ENCODE measurements around the gene MAP2K7. TPM values are rescaled to one million over a fixed set of nuclear protein-coding genes. Genes with fewer than 3 reads are reported as not detected.

Gene MAP2K7
- total RNA-seq, 1 experiment from 2014 or later, result 37.4 TPM

DNA sequence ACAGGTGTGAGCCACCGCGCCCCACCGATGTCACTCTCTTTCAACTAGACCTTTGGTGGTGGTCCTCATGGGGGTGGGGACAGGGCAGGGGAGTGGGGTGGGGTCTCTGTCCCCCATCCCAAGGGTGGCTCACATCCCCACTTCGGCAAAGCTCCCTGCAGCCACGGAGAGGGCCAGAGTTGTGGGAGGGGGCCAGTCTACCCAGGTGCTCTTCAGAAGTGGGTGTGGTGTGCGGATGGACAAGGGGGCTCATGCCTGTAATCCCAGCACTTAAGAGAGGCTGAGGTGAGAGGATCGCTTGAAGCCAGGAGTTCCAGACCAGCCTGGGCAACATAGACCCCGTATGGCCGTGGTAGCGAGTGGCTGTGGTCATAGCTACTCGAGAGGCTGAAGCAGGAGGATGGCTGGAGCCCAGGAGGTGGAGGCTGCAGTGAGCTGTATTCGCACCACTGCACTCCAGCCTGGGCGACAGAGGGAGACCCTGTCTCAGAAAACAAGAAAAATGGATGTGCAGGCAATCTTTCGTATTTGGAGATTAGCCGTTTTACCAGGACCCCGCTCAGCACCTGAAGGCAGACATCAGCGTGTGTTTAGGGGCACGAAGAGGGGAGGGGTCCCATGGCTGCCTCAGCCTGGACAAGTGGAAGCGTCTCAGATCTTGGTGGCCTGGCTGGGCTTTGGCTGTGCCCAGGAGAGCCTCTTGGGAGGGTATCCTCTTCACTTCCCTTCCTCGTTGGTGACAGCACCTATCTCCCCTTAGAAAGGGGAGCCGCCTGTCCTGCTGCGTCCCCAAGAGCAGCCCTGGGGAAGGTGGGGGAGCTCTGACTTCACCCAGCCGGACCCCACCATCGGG lies 11.8 kb downstream of the MAP2K7 start:
- Histone ChIP-seq H3K36me3 (ENCODE audit: control insufficient read depth, insufficient read depth, low read length) (no peaks in the 10 kb centered on the region), H3K27me3 (replicated peaks; ENCODE audit: control insufficient read depth, insufficient read depth, low read length) (no peaks in the 10 kb centered on the region), H3K9me3 (no peaks in the 10 kb centered on the region), H3K4me1 (peaks cover 9% of the 10 kb centered on the region), H3K4me3 (ENCODE audit: low read depth, low read length) (peak overlapping the region; percentile 58)
- no peak for DNase-seq
- H3K27ac Mint-ChIP-seq (ENCODE audit: unreplicated experiment), result peak overlapping the region; percentile 42
- H3K27me3 Mint-ChIP-seq (ENCODE audit: insufficient read depth, unreplicated experiment), result no peaks in the 10 kb centered on the region
- intact Hi-C loops (cut with micrococcal nuclease; ENCODE audit: unreplicated experiment), result no loop called here
- peaks cover 7% of the 10 kb centered on the region for H3K4me1 Mint-ChIP-seq (ENCODE audit: low read depth, unreplicated experiment)
- BruUV-seq (replicated peaks), result no TSS peak
- H3K9me3 Mint-ChIP-seq (ENCODE audit: unreplicated experiment), result no peaks in the 10 kb centered on the region
- H3K36me3 Mint-ChIP-seq (ENCODE audit: insufficient read depth, unreplicated experiment), result peaks cover 42% of the 10 kb centered on the region
- H3K4me3 Mint-ChIP-seq (ENCODE audit: unreplicated experiment), result peak overlapping the region; percentile 87
- POLR2A ChIA-PET, result interaction anchor here (0.7 to 1.0 kb wide), 2 partner anchors 12 to 18 kb away, joined by 3 to 6 read pairs; partner anchors contain the start of gene MAP2K7
- TF ChIP-seq, protein P1, sequence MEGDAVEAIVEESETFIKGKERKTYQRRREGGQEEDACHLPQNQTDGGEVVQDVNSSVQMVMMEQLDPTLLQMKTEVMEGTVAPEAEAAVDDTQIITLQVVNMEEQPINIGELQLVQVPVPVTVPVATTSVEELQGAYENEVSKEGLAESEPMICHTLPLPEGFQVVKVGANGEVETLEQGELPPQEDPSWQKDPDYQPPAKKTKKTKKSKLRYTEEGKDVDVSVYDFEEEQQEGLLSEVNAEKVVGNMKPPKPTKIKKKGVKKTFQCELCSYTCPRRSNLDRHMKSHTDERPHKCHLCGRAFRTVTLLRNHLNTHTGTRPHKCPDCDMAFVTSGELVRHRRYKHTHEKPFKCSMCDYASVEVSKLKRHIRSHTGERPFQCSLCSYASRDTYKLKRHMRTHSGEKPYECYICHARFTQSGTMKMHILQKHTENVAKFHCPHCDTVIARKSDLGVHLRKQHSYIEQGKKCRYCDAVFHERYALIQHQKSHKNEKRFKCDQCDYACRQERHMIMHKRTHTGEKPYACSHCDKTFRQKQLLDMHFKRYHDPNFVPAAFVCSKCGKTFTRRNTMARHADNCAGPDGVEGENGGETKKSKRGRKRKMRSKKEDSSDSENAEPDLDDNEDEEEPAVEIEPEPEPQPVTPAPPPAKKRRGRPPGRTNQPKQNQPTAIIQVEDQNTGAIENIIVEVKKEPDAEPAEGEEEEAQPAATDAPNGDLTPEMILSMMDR (IDR thresholded peaks at IDR 0.05; ENCODE audit: insufficient read depth in 1 of 2, low read depth in 1 of 2, low read length in 1 of 2, severe bottlenecking in 1 of 2, unreplicated experiment in 1 of 2), result no peak
- CTCF ChIA-PET, result interaction anchor here (1.2 to 3.0 kb wide), 2 partner anchors 12 to 46 kb away, joined by 4 to 14 read pairs; partner anchors contain the start of gene MAP2K7

DNA sequence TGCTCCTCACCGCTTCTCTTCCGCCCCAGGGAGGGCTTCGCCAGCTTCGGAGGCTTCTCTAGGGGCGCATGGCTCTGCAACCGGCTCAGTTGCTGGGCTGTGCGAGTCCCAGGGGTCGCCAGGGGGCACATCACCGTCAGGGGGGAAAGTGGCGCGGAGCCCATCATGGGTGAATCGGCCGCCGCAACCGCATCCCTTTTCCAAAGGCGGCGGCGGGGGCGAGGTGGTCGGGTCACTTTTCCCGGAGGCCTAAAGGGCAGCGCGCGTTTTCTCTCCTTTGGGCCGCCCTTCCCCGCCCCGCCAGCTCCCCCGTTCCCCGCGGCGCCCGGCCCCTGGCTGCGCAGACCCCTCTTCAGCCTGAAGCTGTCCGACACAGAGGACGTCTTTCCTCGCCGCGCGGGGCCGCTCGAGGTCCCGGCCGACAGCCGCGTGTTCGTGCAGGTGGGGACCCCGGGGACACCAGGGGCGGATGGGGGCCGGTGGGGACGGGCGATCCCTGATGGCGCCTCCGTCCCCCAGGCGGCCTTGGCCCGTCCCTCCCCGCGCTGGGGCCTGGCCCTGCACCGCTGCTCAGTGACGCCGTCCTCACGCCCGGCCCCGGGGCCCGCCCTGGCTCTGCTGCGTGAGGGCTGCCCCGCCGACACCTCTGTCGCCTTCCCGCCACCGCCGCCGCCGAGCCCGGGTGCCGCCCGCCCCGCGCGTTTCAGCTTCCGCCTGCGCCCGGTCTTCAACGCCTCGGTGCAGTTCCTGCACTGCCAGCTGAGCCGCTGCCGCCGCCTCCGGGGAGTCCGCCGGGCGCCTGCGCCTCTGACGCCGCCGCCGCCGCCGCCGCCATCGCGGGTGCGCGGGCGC lies 12.7 kb downstream of the MAP2K7 start:
- CTCF ChIA-PET, result interaction anchor here (1.2 to 3.0 kb wide), 4 partner anchors 13 to 47 kb away, joined by 4 to 14 read pairs (median 8); partner anchors contain the start of genes MAP2K7 and TIMM44
- peaks cover 14% of the 10 kb centered on the region for H3K4me1 ChIP-seq
- no TSS peak for BruUV-seq (replicated peaks)
- no peaks in the 10 kb centered on the region for H3K27me3 ChIP-seq (replicated peaks; ENCODE audit: control insufficient read depth, insufficient read depth, low read length)
- TF ChIP-seq, protein P1 (IDR thresholded peaks at IDR 0.05; ENCODE audit: insufficient read depth in 1 of 2, low read depth in 1 of 2, low read length in 1 of 2, severe bottlenecking in 1 of 2, unreplicated experiment in 1 of 2), result peak in 1 of 2 experiments; percentile 13
- Mint-ChIP-seq H3K9me3 (ENCODE audit: unreplicated experiment) (no peaks in the 10 kb centered on the region), H3K27ac (ENCODE audit: unreplicated experiment) (peak overlapping the region; percentile 42), H3K4me1 (ENCODE audit: low read depth, unreplicated experiment) (peaks cover 7% of the 10 kb centered on the region), H3K36me3 (ENCODE audit: insufficient read depth, unreplicated experiment) (peaks cover 43% of the 10 kb centered on the region), H3K27me3 (ENCODE audit: insufficient read depth, unreplicated experiment) (no peaks in the 10 kb centered on the region), H3K4me3 (ENCODE audit: unreplicated experiment) (peak overlapping the region; percentile 87)
- peak overlapping the region; percentile 58 for H3K4me3 ChIP-seq (ENCODE audit: low read depth, low read length)
- POLR2A ChIA-PET, result interaction anchor here (0.9 to 1.0 kb wide), 2 partner anchors 13 to 28 kb away, joined by 3 read pairs; partner anchors contain the start of gene MAP2K7
- intact Hi-C loops (cut with micrococcal nuclease; ENCODE audit: unreplicated experiment), result no loop called here
- H3K9me3 ChIP-seq, result no peaks in the 10 kb centered on the region
- no peaks in the 10 kb centered on the region for H3K36me3 ChIP-seq (ENCODE audit: control insufficient read depth, insufficient read depth, low read length)
- peak; percentile 43 to 65 for DNase-seq

DNA sequence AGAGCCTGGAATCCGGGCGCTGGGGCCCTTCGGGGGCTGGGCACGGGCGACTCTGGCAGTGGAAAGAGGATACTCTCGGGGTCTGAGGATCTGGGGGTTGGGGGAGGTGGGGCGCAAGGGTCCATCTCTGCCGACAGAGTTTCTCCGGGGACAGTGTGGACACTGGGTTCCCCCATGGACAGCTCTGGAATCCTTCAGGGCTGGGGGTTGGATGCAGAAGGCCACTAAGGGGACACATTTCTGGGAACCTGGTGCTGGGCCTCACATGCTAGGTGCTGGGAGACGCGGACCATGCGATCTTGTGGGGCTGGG lies 13.2 kb downstream of the MAP2K7 start:
- no peaks in the 10 kb centered on the region for H3K9me3 Mint-ChIP-seq (ENCODE audit: unreplicated experiment)
- Histone ChIP-seq H3K4me1 (peaks cover 16% of the 10 kb centered on the region), H3K36me3 (ENCODE audit: control insufficient read depth, insufficient read depth, low read length) (no peaks in the 10 kb centered on the region), H3K4me3 (ENCODE audit: low read depth, low read length) (peak overlapping the region; percentile 58), H3K27me3 (replicated peaks; ENCODE audit: control insufficient read depth, insufficient read depth, low read length) (no peaks in the 10 kb centered on the region), H3K9me3 (no peaks in the 10 kb centered on the region)
- no peak for DNase-seq
- peak overlapping the region; percentile 87 for H3K4me3 Mint-ChIP-seq (ENCODE audit: unreplicated experiment)
- H3K27ac Mint-ChIP-seq (ENCODE audit: unreplicated experiment), result no peak overlapping the region
- no TSS peak for BruUV-seq (replicated peaks)
- intact Hi-C loops (cut with micrococcal nuclease; ENCODE audit: unreplicated experiment), result no loop called here
- no peaks in the 10 kb centered on the region for H3K27me3 Mint-ChIP-seq (ENCODE audit: insufficient read depth, unreplicated experiment)
- H3K4me1 Mint-ChIP-seq (ENCODE audit: low read depth, unreplicated experiment), result peaks cover 7% of the 10 kb centered on the region
- TF ChIP-seq, protein P1 (IDR thresholded peaks at IDR 0.05; ENCODE audit: insufficient read depth in 1 of 2, low read depth in 1 of 2, low read length in 1 of 2, severe bottlenecking in 1 of 2, unreplicated experiment in 1 of 2), result no peak
- POLR2A ChIA-PET, result interaction anchor here (0.9 kb wide), 1 partner anchor 27 kb away, joined by 3 read pairs; no protein-coding TSS in a partner anchor
- peaks cover 37% of the 10 kb centered on the region for H3K36me3 Mint-ChIP-seq (ENCODE audit: insufficient read depth, unreplicated experiment)
- CTCF ChIA-PET, result interaction anchor here (0.9 to 3.0 kb wide), 4 partner anchors 12 to 48 kb away, joined by 3 to 14 read pairs (median 8); partner anchors contain the start of gene TIMM44
